GM23338 (cell line): ENCODE measurements around the gene POLR2B. TPM values are rescaled to one million over a fixed set of nuclear protein-coding genes. Genes with fewer than 3 reads are reported as not detected.

Experiments used
- ATAC-seq: fragments of 200-7000 bp; cut with Tn5 transposase; 3 replicates; pipeline ENCODE4 v1.9.1; 2020
- DNase-seq: peaks from one replicate; pipeline ENCODE4 v3.0.0-alpha.2; 2015; ENCODE audit warnings: low spot score
- H2AFZ ChIP-seq: fragments of 200-600 bp; sonication (generic); 2 replicates; pipeline ENCODE4 v1.8.0; 2016; ENCODE audit warnings: antibody characterized with exemption, mild to moderate bottlenecking, moderate library complexity
- H3F3A ChIP-seq: fragments of 200-600 bp; sonication (generic); replicated peaks from 2 replicates; pipeline ENCODE4 v1.8.0; 2017; ENCODE audit warnings: antibody characterized with exemption, mixed run types, low read depth
- H3K27ac ChIP-seq: fragments of 200-600 bp; sonication (generic); 2 replicates; pipeline ENCODE4 v1.6.1; 2016; ENCODE audit warnings: low read depth
- H3K27me3 ChIP-seq: fragments of 200-600 bp; sonication (generic); 2 replicates; pipeline ENCODE4 v1.8.0; 2016; ENCODE audit warnings: mild to moderate bottlenecking, mixed run types, moderate library complexity; ENCODE audit not compliant: insufficient read depth
- H3K36me3 ChIP-seq: fragments of 200-600 bp; sonication (generic); 2 replicates; pipeline ENCODE4 v1.8.0; 2016; ENCODE audit warnings: mild to moderate bottlenecking; ENCODE audit not compliant: insufficient read depth
- H3K4me1 ChIP-seq: fragments of 200-600 bp; sonication (generic); 2 replicates; pipeline ENCODE4 v1.8.0; 2016; ENCODE audit warnings: mild to moderate bottlenecking, moderate library complexity; ENCODE audit not compliant: insufficient read depth
- H3K4me2 ChIP-seq: fragments of 200-600 bp; sonication (generic); 2 replicates; pipeline ENCODE4 v1.7.1; 2017; ENCODE audit warnings: mixed run types
- H3K4me3 ChIP-seq: fragments of 200-600 bp; sonication (generic); 2 replicates; pipeline ENCODE4 v1.6.1; 2016; ENCODE audit warnings: mixed run types
- H3K79me2 ChIP-seq: fragments of 200-600 bp; sonication (generic); replicated peaks from 2 replicates; pipeline ENCODE4 v1.8.0; 2017; ENCODE audit warnings: mild to moderate bottlenecking; ENCODE audit not compliant: insufficient read depth
- H3K9me2 ChIP-seq: fragments of 200-600 bp; sonication (generic); 2 replicates; pipeline ENCODE4 v1.8.0; 2017; ENCODE audit not compliant: insufficient read depth
- H4K20me1 ChIP-seq: fragments of 200-600 bp; sonication (generic); replicated peaks from 2 replicates; pipeline ENCODE4 v1.8.0; 2017; ENCODE audit warnings: mild to moderate bottlenecking; ENCODE audit not compliant: insufficient read depth
- H3K27ac Mint-ChIP-seq: 2 replicates; pipeline ENCODE4 v1.8.0; 2020; ENCODE audit warnings: inconsistent platforms, mild to moderate bottlenecking, moderate library complexity, mixed read lengths
- H3K27me3 Mint-ChIP-seq: 3 replicates; pipeline ENCODE4 v1.8.0; 2022; ENCODE audit warnings: low read depth, mild to moderate bottlenecking, moderate library complexity, mixed read lengths, inconsistent platforms; ENCODE audit not compliant: insufficient read depth, poor library complexity
- H3K36me3 Mint-ChIP-seq: 3 replicates; pipeline ENCODE4 v1.8.0; 2021; ENCODE audit warnings: low read depth, mild to moderate bottlenecking, inconsistent platforms, moderate library complexity, mixed read lengths
- H3K4me1 Mint-ChIP-seq: 3 replicates; pipeline ENCODE4 v1.8.0; 2020; ENCODE audit warnings: mild to moderate bottlenecking, inconsistent platforms, mixed read lengths
- H3K4me3 Mint-ChIP-seq: 3 replicates; pipeline ENCODE4 v1.8.0; 2021; ENCODE audit warnings: moderate library complexity, mild to moderate bottlenecking, inconsistent platforms, mixed read lengths
- H3K9me3 Mint-ChIP-seq: 3 replicates; pipeline ENCODE4 v1.8.0; 2020; ENCODE audit warnings: moderate library complexity, mild to moderate bottlenecking, inconsistent platforms, mixed read lengths
- CREB1 ChIP-seq: fragments of 250-450 bp; sonication (Bioruptor Pico); IDR thresholded peaks from 2 replicates; pipeline ENCODE4 v1.5.0; 2020; ENCODE audit warnings: low read depth, mild to moderate bottlenecking, moderate library complexity
- EZH2phosphoT487 ChIP-seq: fragments of 200-600 bp; sonication (generic); IDR thresholded peaks from one replicate; pipeline ENCODE4 v1.8.1; 2018; ENCODE audit warnings: antibody characterized with exemption; ENCODE audit not compliant: unreplicated experiment
- JUNB ChIP-seq: IDR thresholded peaks from one replicate; pipeline ENCODE4 v1.6.1; 2016; ENCODE audit warnings: antibody characterized with exemption; ENCODE audit not compliant: unreplicated experiment
- ZNF114 ChIP-seq: fragments of 250-450 bp; sonication (Bioruptor Pico); IDR thresholded peaks from 2 replicates; pipeline ENCODE4 v1.5.0; 2020; ENCODE audit warnings: mild to moderate bottlenecking, moderate library complexity
- polyA plus RNA-seq: library from polyadenylated mRNA; unstranded; fragments of >200 nt; fragmentation: Nextera tagmentation; extraction: Ambion mirVana; gene quantifications from 2 replicates; pipeline ENCODE4 v1.2.1, GENCODE V29; 2016
- total RNA-seq: library from RNA; depleted of rRNA; stranded (reverse); fragments of >200 nt; shearing (Covaris generic); gene quantifications from 2 replicates; pipeline ENCODE4 v1.2.3, GENCODE V29; 2014
- TF ChIP-seq, protein P1 (sequence below): fragments of 250-450 bp; sonication (Bioruptor Pico); IDR thresholded peaks from 2 replicates; pipeline ENCODE4 v1.5.0; 2020; ENCODE audit warnings: mild to moderate bottlenecking, moderate library complexity
- TF ChIP-seq, protein P2 (sequence below): IDR thresholded peaks from 2 replicates; pipeline ENCODE4 v1.6.1; 2016; ENCODE audit warnings: antibody characterized with exemption
- TF ChIP-seq, protein P3 (sequence below): IDR thresholded peaks from one replicate; pipeline ENCODE4 v1.6.1; 2018; ENCODE audit warnings: antibody characterized with exemption; ENCODE audit not compliant: unreplicated experiment

POLR2B gene
- total and polyA plus RNA-seq, 2 experiments from 2014 or later: 56.5 to 165 TPM

DNA sequence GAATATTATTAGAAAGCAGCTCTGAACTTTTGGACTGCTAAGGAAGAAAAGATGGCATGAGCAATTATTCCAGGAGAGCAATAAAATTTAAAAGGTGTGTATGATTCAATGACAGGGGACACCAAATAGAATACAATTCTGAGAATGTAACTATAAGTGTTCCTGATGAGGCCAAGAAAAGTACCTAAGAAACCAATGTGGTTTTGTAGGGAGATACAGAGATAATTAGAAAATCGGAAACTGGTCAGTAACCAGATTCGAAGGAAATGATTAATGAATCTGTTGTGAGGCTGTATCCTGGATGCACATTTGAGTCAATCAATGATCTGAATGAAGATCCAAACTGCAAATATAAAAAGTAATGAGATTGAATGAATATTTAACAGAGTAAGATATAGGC lies 7.3 kb upstream of the POLR2B start:
- DNase-seq (no peak), ATAC-seq (no peak)
- H3K4me2 ChIP-seq: no peak overlapping the region
- H3K79me2 ChIP-seq: peaks cover 25% of the 10 kb centered on the region
- no peak overlapping the region for H3K4me3 ChIP-seq
- Mint-ChIP-seq H3K9me3 (no peaks in the 10 kb centered on the region), H3K27me3 (peaks cover 1% of the 10 kb centered on the region), H3K4me1 (peaks cover 9% of the 10 kb centered on the region; the same call in 2 of the 3 replicates), H3K36me3 (peaks cover 55% of the 10 kb centered on the region), H3K4me3 (no peak overlapping the region), H3K27ac (no peak overlapping the region)
- peaks cover 41% of the 10 kb centered on the region for H4K20me1 ChIP-seq
- peaks cover 61% of the 10 kb centered on the region for H3K36me3 ChIP-seq
- H3F3A ChIP-seq: no peaks in the 10 kb centered on the region
- H3K4me1 ChIP-seq: no peaks in the 10 kb centered on the region
- no peak overlapping the region for H3K27ac ChIP-seq
- no peaks in the 10 kb centered on the region for H3K27me3 ChIP-seq
- TF ChIP-seq, protein P1, sequence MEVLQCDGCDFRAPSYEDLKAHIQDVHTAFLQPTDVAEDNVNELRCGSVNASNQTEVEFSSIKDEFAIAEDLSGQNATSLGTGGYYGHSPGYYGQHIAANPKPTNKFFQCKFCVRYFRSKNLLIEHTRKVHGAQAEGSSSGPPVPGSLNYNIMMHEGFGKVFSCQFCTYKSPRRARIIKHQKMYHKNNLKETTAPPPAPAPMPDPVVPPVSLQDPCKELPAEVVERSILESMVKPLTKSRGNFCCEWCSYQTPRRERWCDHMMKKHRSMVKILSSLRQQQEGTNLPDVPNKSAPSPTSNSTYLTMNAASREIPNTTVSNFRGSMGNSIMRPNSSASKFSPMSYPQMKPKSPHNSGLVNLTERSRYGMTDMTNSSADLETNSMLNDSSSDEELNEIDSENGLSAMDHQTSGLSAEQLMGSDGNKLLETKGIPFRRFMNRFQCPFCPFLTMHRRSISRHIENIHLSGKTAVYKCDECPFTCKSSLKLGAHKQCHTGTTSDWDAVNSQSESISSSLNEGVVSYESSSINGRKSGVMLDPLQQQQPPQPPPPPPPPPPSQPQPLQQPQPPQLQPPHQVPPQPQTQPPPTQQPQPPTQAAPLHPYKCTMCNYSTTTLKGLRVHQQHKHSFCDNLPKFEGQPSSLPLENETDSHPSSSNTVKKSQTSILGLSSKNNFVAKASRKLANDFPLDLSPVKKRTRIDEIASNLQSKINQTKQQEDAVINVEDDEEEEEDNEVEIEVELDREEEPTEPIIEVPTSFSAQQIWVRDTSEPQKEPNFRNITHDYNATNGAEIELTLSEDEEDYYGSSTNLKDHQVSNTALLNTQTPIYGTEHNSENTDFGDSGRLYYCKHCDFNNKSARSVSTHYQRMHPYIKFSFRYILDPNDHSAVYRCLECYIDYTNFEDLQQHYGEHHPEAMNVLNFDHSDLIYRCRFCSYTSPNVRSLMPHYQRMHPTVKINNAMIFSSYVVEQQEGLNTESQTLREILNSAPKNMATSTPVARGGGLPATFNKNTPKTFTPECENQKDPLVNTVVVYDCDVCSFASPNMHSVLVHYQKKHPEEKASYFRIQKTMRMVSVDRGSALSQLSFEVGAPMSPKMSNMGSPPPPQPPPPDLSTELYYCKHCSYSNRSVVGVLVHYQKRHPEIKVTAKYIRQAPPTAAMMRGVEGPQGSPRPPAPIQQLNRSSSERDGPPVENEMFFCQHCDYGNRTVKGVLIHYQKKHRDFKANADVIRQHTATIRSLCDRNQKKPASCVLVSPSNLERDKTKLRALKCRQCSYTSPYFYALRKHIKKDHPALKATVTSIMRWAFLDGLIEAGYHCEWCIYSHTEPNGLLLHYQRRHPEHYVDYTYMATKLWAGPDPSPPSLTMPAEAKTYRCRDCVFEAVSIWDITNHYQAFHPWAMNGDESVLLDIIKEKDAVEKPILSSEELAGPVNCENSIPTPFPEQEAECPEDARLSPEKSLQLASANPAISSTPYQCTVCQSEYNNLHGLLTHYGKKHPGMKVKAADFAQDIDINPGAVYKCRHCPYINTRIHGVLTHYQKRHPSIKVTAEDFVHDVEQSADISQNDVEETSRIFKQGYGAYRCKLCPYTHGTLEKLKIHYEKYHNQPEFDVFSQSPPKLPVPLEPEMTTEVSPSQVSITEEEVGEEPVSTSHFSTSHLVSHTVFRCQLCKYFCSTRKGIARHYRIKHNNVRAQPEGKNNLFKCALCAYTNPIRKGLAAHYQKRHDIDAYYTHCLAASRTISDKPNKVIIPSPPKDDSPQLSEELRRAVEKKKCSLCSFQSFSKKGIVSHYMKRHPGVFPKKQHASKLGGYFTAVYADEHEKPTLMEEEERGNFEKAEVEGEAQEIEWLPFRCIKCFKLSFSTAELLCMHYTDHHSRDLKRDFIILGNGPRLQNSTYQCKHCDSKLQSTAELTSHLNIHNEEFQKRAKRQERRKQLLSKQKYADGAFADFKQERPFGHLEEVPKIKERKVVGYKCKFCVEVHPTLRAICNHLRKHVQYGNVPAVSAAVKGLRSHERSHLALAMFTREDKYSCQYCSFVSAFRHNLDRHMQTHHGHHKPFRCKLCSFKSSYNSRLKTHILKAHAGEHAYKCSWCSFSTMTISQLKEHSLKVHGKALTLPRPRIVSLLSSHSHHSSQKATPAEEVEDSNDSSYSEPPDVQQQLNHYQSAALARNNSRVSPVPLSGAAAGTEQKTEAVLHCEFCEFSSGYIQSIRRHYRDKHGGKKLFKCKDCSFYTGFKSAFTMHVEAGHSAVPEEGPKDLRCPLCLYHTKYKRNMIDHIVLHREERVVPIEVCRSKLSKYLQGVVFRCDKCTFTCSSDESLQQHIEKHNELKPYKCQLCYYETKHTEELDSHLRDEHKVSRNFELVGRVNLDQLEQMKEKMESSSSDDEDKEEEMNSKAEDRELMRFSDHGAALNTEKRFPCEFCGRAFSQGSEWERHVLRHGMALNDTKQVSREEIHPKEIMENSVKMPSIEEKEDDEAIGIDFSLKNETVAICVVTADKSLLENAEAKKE (CRISPR knock-in tag): no peak
- TF ChIP-seq, protein P2, sequence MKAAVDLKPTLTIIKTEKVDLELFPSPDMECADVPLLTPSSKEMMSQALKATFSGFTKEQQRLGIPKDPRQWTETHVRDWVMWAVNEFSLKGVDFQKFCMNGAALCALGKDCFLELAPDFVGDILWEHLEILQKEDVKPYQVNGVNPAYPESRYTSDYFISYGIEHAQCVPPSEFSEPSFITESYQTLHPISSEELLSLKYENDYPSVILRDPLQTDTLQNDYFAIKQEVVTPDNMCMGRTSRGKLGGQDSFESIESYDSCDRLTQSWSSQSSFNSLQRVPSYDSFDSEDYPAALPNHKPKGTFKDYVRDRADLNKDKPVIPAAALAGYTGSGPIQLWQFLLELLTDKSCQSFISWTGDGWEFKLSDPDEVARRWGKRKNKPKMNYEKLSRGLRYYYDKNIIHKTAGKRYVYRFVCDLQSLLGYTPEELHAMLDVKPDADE: no peak
- TF ChIP-seq CREB1 (CRISPR knock-in tag) (no peak), EZH2phosphoT487 (no peak), ZNF114 (no peak), JUNB (no peak)
- TF ChIP-seq, protein P3, sequence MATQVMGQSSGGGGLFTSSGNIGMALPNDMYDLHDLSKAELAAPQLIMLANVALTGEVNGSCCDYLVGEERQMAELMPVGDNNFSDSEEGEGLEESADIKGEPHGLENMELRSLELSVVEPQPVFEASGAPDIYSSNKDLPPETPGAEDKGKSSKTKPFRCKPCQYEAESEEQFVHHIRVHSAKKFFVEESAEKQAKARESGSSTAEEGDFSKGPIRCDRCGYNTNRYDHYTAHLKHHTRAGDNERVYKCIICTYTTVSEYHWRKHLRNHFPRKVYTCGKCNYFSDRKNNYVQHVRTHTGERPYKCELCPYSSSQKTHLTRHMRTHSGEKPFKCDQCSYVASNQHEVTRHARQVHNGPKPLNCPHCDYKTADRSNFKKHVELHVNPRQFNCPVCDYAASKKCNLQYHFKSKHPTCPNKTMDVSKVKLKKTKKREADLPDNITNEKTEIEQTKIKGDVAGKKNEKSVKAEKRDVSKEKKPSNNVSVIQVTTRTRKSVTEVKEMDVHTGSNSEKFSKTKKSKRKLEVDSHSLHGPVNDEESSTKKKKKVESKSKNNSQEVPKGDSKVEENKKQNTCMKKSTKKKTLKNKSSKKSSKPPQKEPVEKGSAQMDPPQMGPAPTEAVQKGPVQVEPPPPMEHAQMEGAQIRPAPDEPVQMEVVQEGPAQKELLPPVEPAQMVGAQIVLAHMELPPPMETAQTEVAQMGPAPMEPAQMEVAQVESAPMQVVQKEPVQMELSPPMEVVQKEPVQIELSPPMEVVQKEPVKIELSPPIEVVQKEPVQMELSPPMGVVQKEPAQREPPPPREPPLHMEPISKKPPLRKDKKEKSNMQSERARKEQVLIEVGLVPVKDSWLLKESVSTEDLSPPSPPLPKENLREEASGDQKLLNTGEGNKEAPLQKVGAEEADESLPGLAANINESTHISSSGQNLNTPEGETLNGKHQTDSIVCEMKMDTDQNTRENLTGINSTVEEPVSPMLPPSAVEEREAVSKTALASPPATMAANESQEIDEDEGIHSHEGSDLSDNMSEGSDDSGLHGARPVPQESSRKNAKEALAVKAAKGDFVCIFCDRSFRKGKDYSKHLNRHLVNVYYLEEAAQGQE: no peak
- no peak overlapping the region for H2AFZ ChIP-seq
- H3K9me2 ChIP-seq: no peaks in the 10 kb centered on the region
